Measurements from ENCODE around the gene RABGAP1L. TPM values are rescaled to one million over a fixed set of nuclear protein-coding genes. Genes with fewer than 3 reads are reported as not detected.
A peak's percentile ranks its signal among the peaks of the same experiment; 100 is the strongest.

The RABGAP1L gene
- total and polyA plus RNA-seq, 10 of the 15 experiments (the other 5 are each of a cell fraction or from before 2014, with no cell fraction given): 5.8 to 194 (median 113) TPM

- no peaks in the 10 kb centered on the region for H3K4me1 ChIP-seq (ENCODE audit: control insufficient read depth, insufficient read depth, low read length)
- ChIA-PET CTCF (interaction anchor here (0.6 to 1.4 kb wide), 9 partner anchors 8 to 216 kb away, joined by 3 to 6 read pairs (median 3); no protein-coding TSS in a partner anchor), SMC1A (ENCODE audit: uncharacterized antibody, unreplicated experiment) (interaction anchor here (0.6 to 2.4 kb wide), 19 partner anchors 8 to 172 kb away, joined by 3 to 13 read pairs (median 4); no protein-coding TSS in a partner anchor), POLR2A (interaction anchor here (1.1 to 1.5 kb wide), 3 partner anchors 9 to 23 kb away, joined by 3 to 10 read pairs (median 7); no protein-coding TSS in a partner anchor), RAD21 (ENCODE audit: unreplicated experiment) (interaction anchor here (0.5 to 1.5 kb wide), 5 partner anchors 11 to 62 kb away, joined by 3 to 11 read pairs (median 5); no protein-coding TSS in a partner anchor)
- no peaks in the 10 kb centered on the region for H3K79me2 ChIP-seq (ENCODE audit: control insufficient read depth, insufficient read depth, low read length)
- H3K27ac ChIP-seq (ENCODE audit: control insufficient read depth, insufficient read depth): no peak overlapping the region
- no peak overlapping the region for H2AFZ ChIP-seq (ENCODE audit: control insufficient read depth, low read depth, low read length)
- DNase-seq (ENCODE audit: low read depth, low spot score) (no peak), FAIRE-seq (no peak), ATAC-seq (no peak)
- H3K9ac ChIP-seq (ENCODE audit: control insufficient read depth, insufficient read depth, low read length): no peak overlapping the region
- H3K36me3 ChIP-seq (ENCODE audit: control insufficient read depth in 2 of 2, insufficient read depth in 2 of 2, low read length in 1 of 2): no peaks in the 10 kb centered on the region
- in situ Hi-C loops (cut with MboI) (no loop called here), intact Hi-C loops (cut with micrococcal nuclease; ENCODE audit: unreplicated experiment) (no loop called here)
- no peaks in the 10 kb centered on the region for H4K20me1 ChIP-seq (ENCODE audit: control insufficient read depth, insufficient read depth)
- no peaks in the 10 kb centered on the region for H3K27me3 ChIP-seq (replicated peaks in 1 of 2; ENCODE audit: control insufficient read depth in 2 of 2, insufficient read depth in 2 of 2, low read length in 1 of 2)
- BruUV-seq (replicated peaks): no TSS peak
- 55% methylated on average over 2 of the region's 2 CpGs for WGBS (ENCODE audit: insufficient coverage, insufficient replicate concordance, low lambda C conversion rate, missing lambda C conversion rate)
- H3K4me2 ChIP-seq (ENCODE audit: control insufficient read depth, insufficient read depth): no peak overlapping the region
- TF ChIP-seq ZBTB40 (IDR thresholded peaks at IDR 0.05; ENCODE audit: borderline replicate concordance) (no peak), MEF2B (IDR thresholded peaks at IDR 0.05; ENCODE audit: partially characterized antibody, poor library complexity, severe bottlenecking) (peak; percentile 58), SMARCA5 (IDR thresholded peaks at IDR 0.05) (no peak), EP300 (IDR thresholded peaks at IDR 0.05; ENCODE audit: borderline replicate concordance in 1 of 2, control insufficient read depth in 1 of 2, low read depth in 2 of 2, low read length in 2 of 2) (0 out of 4 replicates have a peak, but pooled peaks of 1 of the 2 experiments have one; percentile 17), PRDM15 (CRISPR knock-in tag; IDR thresholded peaks at IDR 0.05) (no peak), NFIC (IDR thresholded peaks at IDR 0.05; ENCODE audit: low read depth, low read length) (no peak), YY1 (IDR thresholded peaks at IDR 0.05; ENCODE audit: low read depth, low read length) (no peak), MXI1 (IDR thresholded peaks at IDR 0.05; ENCODE audit: low read depth, low read length) (no peak)
- H3K9me3 ChIP-seq (replicated peaks; ENCODE audit: control insufficient read depth, insufficient read depth, low read length): no peaks in the 10 kb centered on the region
- H3K4me3 ChIP-seq: no peak overlapping the region
These were observed 783.4 kb downstream of the RABGAP1L start for GRCh38 chr1:174942547-174943255.

All from GM12878 (cell line).